Suprapubic skin (tissue), 4 donors: ENCODE results near the gene VLDLR. TPM values are rescaled to one million over a fixed set of nuclear protein-coding genes. Genes with fewer than 3 reads are reported as not detected.

ENCODE experiments used
- total RNA-seq, 4 donors: library from RNA; depleted of rRNA; stranded (reverse); fragments of >200 nt; gene quantifications; one replicate each; pipeline ENCODE4 v1.1.0, GENCODE V29; 2016

The VLDLR gene
- total RNA-seq, 4 donors from 2014 or later = 1.1 to 8.4 (median 6.9) TPM

Other genes starting within 250 kb of the VLDLR start
- gene KCNV2, start 95.7 kb downstream of the VLDLR start, total RNA-seq = not detected
- gene PUM3, start 222.3 kb downstream of the VLDLR start, total RNA-seq = 10 to 100 TPM; 23.2 to 43.8 (median 34.8) TPM